CD14-positive monocyte (primary cell): ENCODE measurements around the gene RHCG. TPM values are rescaled to one million over a fixed set of nuclear protein-coding genes. Genes with fewer than 3 reads are reported as not detected.

Source experiments
- DNase-seq, 3 donors: peaks; one replicate each; pipeline ENCODE4 v3.0.0-alpha.2; 2011 to 2022
- H2AFZ ChIP-seq: 2 replicates; pipeline ENCODE4 v1.6.0; 2012; ENCODE audit warnings: mild to moderate bottlenecking, low read depth, low read length, inconsistent platforms; ENCODE audit not compliant: insufficient read depth, poor library complexity, severe bottlenecking
- H3K27ac ChIP-seq, 2 donors: 1 replicate in 1 of 2; 2 replicates in 1 of 2; pipeline ENCODE4 v1.5.1; 2012 to 2013; ENCODE audit warnings: low read length in 2 of 2, control low read depth in 1 of 2, inconsistent platforms in 1 of 2, low read depth in 1 of 2, mild to moderate bottlenecking in 1 of 2
- H3K27me3 ChIP-seq, 2 donors: one replicate each; pipeline versions ENCODE4 v1.6.0 to v1.6.1; 2011 to 2013; ENCODE audit warnings: low read length in 2 of 2; ENCODE audit not compliant: control insufficient read depth in 2 of 2, insufficient read depth in 2 of 2
- H3K36me3 ChIP-seq, 2 donors: replicated peaks in 1 of 2; 1 replicate in 1 of 2; 2 replicates in 1 of 2; pipeline versions ENCODE4 v1.5.1 to v1.6.1; 2012 to 2013; ENCODE audit warnings: low read length in 2 of 2, control low read depth in 1 of 2, inconsistent platforms in 1 of 2, mild to moderate bottlenecking in 1 of 2; ENCODE audit not compliant: insufficient read depth in 2 of 2, control insufficient read depth in 1 of 2
- H3K4me1 ChIP-seq, 2 donors: 1 replicate in 1 of 2; 2 replicates in 1 of 2; pipeline versions ENCODE4 v1.5.1 to v1.6.1; 2012 to 2013; ENCODE audit warnings: low read length in 2 of 2, control low read depth in 1 of 2, inconsistent platforms in 1 of 2, mild to moderate bottlenecking in 1 of 2, moderate library complexity in 1 of 2; ENCODE audit not compliant: insufficient read depth in 2 of 2, control insufficient read depth in 1 of 2
- H3K4me2 ChIP-seq: replicated peaks from 2 replicates; pipeline ENCODE3; 2012; ENCODE audit warnings: low read length, moderate library complexity, mild to moderate bottlenecking; ENCODE audit not compliant: poor library complexity, severe bottlenecking; ENCODE audit errors: extremely low read depth
- H3K4me3 ChIP-seq, 3 experiments: fragments of 200-600 bp in 1 of 3; sonication (generic) in 1 of 3; replicated peaks in 1 of 3; 1 replicate in 2 of 3; 2 replicates in 1 of 3; pipeline ENCODE4 v1.5.1; 2011 to 2013; ENCODE audit warnings: low read length in 3 of 3, mild to moderate bottlenecking in 3 of 3, control low read depth in 2 of 3, low read depth in 2 of 3, inconsistent platforms in 1 of 3, moderate library complexity in 1 of 3
- H3K79me2 ChIP-seq: 2 replicates; pipeline ENCODE4 v1.6.0; 2012; ENCODE audit warnings: mild to moderate bottlenecking, control low read depth, inconsistent platforms, low read length, moderate library complexity; ENCODE audit not compliant: insufficient read depth
- H3K9ac ChIP-seq: 2 replicates; pipeline ENCODE4 v1.6.0; 2017; ENCODE audit warnings: low read length, mild to moderate bottlenecking; ENCODE audit not compliant: insufficient read depth, poor library complexity, severe bottlenecking
- H3K9me3 ChIP-seq, 2 donors: replicated peaks in 1 of 2; 1 replicate in 1 of 2; 2 replicates in 1 of 2; pipeline versions ENCODE4 v1.5.1 to v1.6.1; 2012 to 2013; ENCODE audit warnings: low read length in 2 of 2, control low read depth in 1 of 2; ENCODE audit not compliant: control insufficient read depth in 1 of 2, insufficient read depth in 1 of 2
- H4K20me1 ChIP-seq: 2 replicates; pipeline ENCODE4 v1.6.0; 2012; ENCODE audit warnings: mild to moderate bottlenecking, low read length, control low read depth, moderate library complexity; ENCODE audit not compliant: insufficient read depth
- H3K27ac Mint-ChIP-seq, 7 donors: one replicate each; pipeline ENCODE4 v1.8.0; 2020; ENCODE audit warnings: mild to moderate bottlenecking in 7 of 7, mixed read lengths in 7 of 7, moderate library complexity in 6 of 7, inconsistent platforms in 2 of 7
- H3K27me3 Mint-ChIP-seq, 3 donors: one replicate each; pipeline ENCODE4 v1.8.0; 2021 to 2022; ENCODE audit warnings: low read depth in 3 of 3, mild to moderate bottlenecking in 3 of 3, mixed read lengths in 3 of 3, moderate library complexity in 3 of 3, inconsistent platforms in 1 of 3
- H3K36me3 Mint-ChIP-seq, 2 donors: one replicate each; pipeline ENCODE4 v1.8.0; 2020; ENCODE audit warnings: mixed read lengths in 2 of 2, inconsistent platforms in 1 of 2, mild to moderate bottlenecking in 1 of 2
- H3K4me1 Mint-ChIP-seq: one replicate; pipeline ENCODE4 v1.8.0; 2020; ENCODE audit warnings: mild to moderate bottlenecking, mixed read lengths
- H3K4me3 Mint-ChIP-seq, 2 donors: one replicate each; pipeline ENCODE4 v1.8.0; 2020; ENCODE audit warnings: mild to moderate bottlenecking in 2 of 2, mixed read lengths in 2 of 2, moderate library complexity in 1 of 2
- H3K9me3 Mint-ChIP-seq, 7 donors: one replicate each; pipeline ENCODE4 v1.8.0; 2020 to 2022; ENCODE audit warnings: mixed read lengths in 7 of 7, mild to moderate bottlenecking in 6 of 7, moderate library complexity in 6 of 7, inconsistent platforms in 2 of 7
- WGBS: methylation state at CpG from one replicate; pipeline ENCODE4 v1.1.5; 2013; ENCODE audit warnings: missing lambda C conversion rate; ENCODE audit not compliant: insufficient coverage; 5-methylcytosine and 5-hydroxymethylcytosine counted together
- intact Hi-C, 2 donors: fragments of 100-400 bp; cut with micrococcal nuclease; formaldehyde crosslinking; loops; one replicate each; pipeline versions ENCODE4 v1.15.0 to v1.15.1; 2023
- polyA plus RNA-seq, 3 donors: library from polyadenylated mRNA; depleted of rRNA in 1 of 3; unstranded in 2 of 3; stranded (reverse) in 1 of 3; fragments of 300-500 nt in 2 of 3; fragments of >200 nt in 1 of 3; fragmentation: Illumina TruSeq in 2 of 3; gene quantifications; 1 replicate in 2 of 3; 2 replicates in 1 of 3; pipeline ENCODE4 v1.2.3, GENCODE V29; 2012 to 2021
- TF ChIP-seq, protein P1 (sequence below): fragments of 200-600 bp; IDR thresholded peaks from one replicate; pipeline ENCODE4 v1.8.0; 2022; ENCODE audit warnings: antibody characterized with exemption, mild to moderate bottlenecking

Gene RHCG
- polyA plus RNA-seq, 3 donors = not detected

DNA sequence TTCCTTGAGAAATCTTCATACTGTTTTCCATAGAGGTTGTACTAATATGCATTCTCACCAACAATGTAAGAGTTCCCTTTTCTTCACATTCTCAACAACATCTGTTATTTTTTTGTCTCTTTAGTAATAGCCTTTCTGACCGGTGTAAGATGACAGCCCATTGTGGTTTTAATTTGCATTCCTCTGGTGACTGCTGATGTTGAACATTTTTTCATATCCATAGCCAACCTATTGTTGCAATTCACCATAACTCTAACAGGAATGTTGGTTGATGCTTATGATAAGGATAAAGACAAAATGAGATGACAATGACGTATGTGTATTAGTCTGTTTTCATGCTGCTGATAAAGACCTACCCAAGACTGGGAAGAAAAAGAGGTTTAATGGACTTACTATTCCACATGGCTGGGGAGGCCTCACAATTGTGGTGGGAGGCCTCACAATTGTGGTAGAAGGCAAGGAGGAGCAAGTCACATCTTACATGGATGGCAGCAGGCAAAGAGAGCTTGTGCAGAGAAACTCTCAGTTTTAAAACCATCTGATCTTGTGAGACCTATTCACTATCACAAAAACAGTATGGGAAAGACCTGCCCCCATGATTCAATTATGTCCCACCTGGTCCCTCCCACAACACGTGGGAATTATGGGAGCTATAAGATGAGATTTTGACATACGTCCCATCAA is 37.6 kb upstream of the RHCG start:
- H3K9ac ChIP-seq = no peak overlapping the region
- H3K27me3 Mint-ChIP-seq = peaks cover 3 to 11% (median 8%) of the 10 kb centered on the region in 3 donors
- H3K9me3 Mint-ChIP-seq = peaks cover 7 to 24% (median 11%) of the 10 kb centered on the region in 7 donors
- H4K20me1 ChIP-seq = no peaks in the 10 kb centered on the region
- no peaks in the 10 kb centered on the region for H3K4me1 Mint-ChIP-seq
- no peak overlapping the region for H3K4me3 ChIP-seq
- H3K36me3 Mint-ChIP-seq = no peaks in the 10 kb centered on the region
- H3K4me2 ChIP-seq = no peak overlapping the region
- H3K4me3 Mint-ChIP-seq = no peak overlapping the region
- WGBS = 100% methylated on average over 1 of the region's 4 CpGs
- TF ChIP-seq, protein P1, sequence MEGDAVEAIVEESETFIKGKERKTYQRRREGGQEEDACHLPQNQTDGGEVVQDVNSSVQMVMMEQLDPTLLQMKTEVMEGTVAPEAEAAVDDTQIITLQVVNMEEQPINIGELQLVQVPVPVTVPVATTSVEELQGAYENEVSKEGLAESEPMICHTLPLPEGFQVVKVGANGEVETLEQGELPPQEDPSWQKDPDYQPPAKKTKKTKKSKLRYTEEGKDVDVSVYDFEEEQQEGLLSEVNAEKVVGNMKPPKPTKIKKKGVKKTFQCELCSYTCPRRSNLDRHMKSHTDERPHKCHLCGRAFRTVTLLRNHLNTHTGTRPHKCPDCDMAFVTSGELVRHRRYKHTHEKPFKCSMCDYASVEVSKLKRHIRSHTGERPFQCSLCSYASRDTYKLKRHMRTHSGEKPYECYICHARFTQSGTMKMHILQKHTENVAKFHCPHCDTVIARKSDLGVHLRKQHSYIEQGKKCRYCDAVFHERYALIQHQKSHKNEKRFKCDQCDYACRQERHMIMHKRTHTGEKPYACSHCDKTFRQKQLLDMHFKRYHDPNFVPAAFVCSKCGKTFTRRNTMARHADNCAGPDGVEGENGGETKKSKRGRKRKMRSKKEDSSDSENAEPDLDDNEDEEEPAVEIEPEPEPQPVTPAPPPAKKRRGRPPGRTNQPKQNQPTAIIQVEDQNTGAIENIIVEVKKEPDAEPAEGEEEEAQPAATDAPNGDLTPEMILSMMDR = no peak
- intact Hi-C loops = no loop called here
- no peaks in the 10 kb centered on the region for H3K79me2 ChIP-seq
- H3K9me3 ChIP-seq = peaks cover 0 to 4% of the 10 kb centered on the region in 2 donors
- H3K36me3 ChIP-seq = no peaks in the 10 kb centered on the region
- no peaks in the 10 kb centered on the region for H3K4me1 ChIP-seq
- no peak overlapping the region for H3K27ac Mint-ChIP-seq
- no peak for DNase-seq
- H3K27ac ChIP-seq = no peak overlapping the region
- H3K27me3 ChIP-seq = peaks cover 0 to 1% of the 10 kb centered on the region in 2 donors
- H2AFZ ChIP-seq = no peak overlapping the region

DNA sequence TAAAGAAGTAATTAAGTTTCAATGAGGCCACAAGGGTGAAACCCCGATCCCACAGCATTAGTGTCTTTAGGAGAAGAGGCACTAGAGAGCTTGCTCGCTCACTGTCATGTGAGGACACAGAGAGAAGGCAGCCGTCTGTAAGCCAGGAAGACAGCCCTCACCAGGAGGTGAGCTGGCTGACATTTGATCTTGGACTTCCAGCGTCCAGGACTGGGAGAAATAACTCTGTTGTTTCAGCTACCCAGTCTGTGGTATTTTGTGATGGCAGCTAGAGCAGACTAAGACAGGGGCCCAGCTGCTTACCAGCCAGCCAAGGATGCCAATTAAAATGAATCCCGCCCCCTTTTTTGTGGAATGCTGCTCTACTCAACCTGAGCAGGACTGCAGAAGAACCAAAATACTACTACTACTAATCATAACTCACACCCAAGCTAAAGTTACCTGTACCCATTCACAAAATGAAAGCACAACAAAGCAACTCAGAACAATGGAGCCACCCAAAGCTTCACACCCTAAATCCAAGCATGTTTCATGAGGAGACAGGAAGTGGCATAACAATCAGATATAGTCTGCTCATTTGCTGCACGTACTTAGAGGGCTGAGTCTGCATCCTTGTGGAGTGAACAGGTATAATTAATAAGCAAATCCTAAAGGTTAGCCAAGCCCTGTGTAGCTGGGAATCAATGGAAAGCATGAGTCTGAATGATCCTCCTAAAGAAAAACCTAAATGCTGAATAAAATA is 35.6 kb upstream of the RHCG start:
- Histone ChIP-seq H2AFZ (no peak overlapping the region), H4K20me1 (no peaks in the 10 kb centered on the region), H3K4me1 (no peaks in the 10 kb centered on the region), H3K27me3 (no peaks in the 10 kb centered on the region), H3K36me3 (no peaks in the 10 kb centered on the region), H3K4me3 (no peak overlapping the region), H3K9me3 (no peaks in the 10 kb centered on the region), H3K9ac (no peak overlapping the region), H3K79me2 (no peaks in the 10 kb centered on the region), H3K4me2 (no peak overlapping the region), H3K27ac (no peak overlapping the region)
- Mint-ChIP-seq H3K9me3 (peaks cover 0 to 11% (median 5%) of the 10 kb centered on the region in 7 donors), H3K36me3 (no peaks in the 10 kb centered on the region), H3K4me3 (no peak overlapping the region), H3K27me3 (peaks cover 7 to 13% (median 12%) of the 10 kb centered on the region in 3 donors), H3K4me1 (no peaks in the 10 kb centered on the region), H3K27ac (no peak overlapping the region)
- TF ChIP-seq, protein P1 = no peak
- WGBS = 90% methylated on average over 4 of the region's 6 CpGs
- no peak for DNase-seq
- intact Hi-C loops = no loop called here
